Muscle of back (tissue), 13 donors: ENCODE results near the gene ANXA3. TPM values are rescaled to one million over a fixed set of nuclear protein-coding genes. Genes with fewer than 3 reads are reported as not detected.
"Not testable (repeated sequence)": the region's sequence is repeated elsewhere in the genome, so short reads cannot be mapped to it uniquely, and the experiment has no call there.

Source experiments
- DNase-seq, 3 donors: peaks; one replicate each; pipeline versions ENCODE4 v3.0.0 to v3.0.0-alpha.2; 2013
- long read RNA-seq, 9 donors: transcript quantifications; one replicate each; lab custom pipeline, GENCODE V29; 2026
- polyA plus RNA-seq, 10 donors: library from polyadenylated mRNA; unstranded; fragments of 120-200 nt; gene quantifications; one replicate each; pipeline ENCODE4 v1.2.1, GENCODE V29; 2013; ENCODE audit not compliant: insufficient read length in 10 of 10

Gene ANXA3, protein sequence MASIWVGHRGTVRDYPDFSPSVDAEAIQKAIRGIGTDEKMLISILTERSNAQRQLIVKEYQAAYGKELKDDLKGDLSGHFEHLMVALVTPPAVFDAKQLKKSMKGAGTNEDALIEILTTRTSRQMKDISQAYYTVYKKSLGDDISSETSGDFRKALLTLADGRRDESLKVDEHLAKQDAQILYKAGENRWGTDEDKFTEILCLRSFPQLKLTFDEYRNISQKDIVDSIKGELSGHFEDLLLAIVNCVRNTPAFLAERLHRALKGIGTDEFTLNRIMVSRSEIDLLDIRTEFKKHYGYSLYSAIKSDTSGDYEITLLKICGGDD
- 10 to 100 TPM in 5 of 10 donors, 1 to 10 TPM in 5; 5.9 to 13.4 (median 9.9) TPM for polyA plus RNA-seq
- long read RNA-seq, donor 1, partial matches to known transcripts = 0 of 4 reads
- long read RNA-seq, donor 1, other reads (novel, unspliced or antisense) = 0 of 4 reads
- long read RNA-seq, donor 2, partial matches to known transcripts = 0 of 2 reads
- long read RNA-seq, donor 2, other reads (novel, unspliced or antisense) = 0 of 2 reads
- long read RNA-seq, donor 3 = 0 reads
- long read RNA-seq, donor 4, partial matches to known transcripts = 0 of 2 reads
- long read RNA-seq, donor 4, other reads (novel, unspliced or antisense) = 0 of 2 reads
- long read RNA-seq, donor 5, partial matches to known transcripts = 0 of 6 reads
- long read RNA-seq, donor 5, other reads (novel, unspliced or antisense) = 0 of 6 reads
- long read RNA-seq, donor 6, partial matches to known transcripts = 0 of 1 reads
- long read RNA-seq, donor 6, other reads (novel, unspliced or antisense) = 0 of 1 reads
- long read RNA-seq, donor 7, partial matches to known transcripts = 0 of 1 reads
- long read RNA-seq, donor 7, other reads (novel, unspliced or antisense) = 0 of 1 reads
- long read RNA-seq, donor 8, partial matches to known transcripts = 0 of 1 reads
- long read RNA-seq, donor 8, other reads (novel, unspliced or antisense) = 0 of 1 reads
- long read RNA-seq, donor 9 = 0 reads

DNA sequence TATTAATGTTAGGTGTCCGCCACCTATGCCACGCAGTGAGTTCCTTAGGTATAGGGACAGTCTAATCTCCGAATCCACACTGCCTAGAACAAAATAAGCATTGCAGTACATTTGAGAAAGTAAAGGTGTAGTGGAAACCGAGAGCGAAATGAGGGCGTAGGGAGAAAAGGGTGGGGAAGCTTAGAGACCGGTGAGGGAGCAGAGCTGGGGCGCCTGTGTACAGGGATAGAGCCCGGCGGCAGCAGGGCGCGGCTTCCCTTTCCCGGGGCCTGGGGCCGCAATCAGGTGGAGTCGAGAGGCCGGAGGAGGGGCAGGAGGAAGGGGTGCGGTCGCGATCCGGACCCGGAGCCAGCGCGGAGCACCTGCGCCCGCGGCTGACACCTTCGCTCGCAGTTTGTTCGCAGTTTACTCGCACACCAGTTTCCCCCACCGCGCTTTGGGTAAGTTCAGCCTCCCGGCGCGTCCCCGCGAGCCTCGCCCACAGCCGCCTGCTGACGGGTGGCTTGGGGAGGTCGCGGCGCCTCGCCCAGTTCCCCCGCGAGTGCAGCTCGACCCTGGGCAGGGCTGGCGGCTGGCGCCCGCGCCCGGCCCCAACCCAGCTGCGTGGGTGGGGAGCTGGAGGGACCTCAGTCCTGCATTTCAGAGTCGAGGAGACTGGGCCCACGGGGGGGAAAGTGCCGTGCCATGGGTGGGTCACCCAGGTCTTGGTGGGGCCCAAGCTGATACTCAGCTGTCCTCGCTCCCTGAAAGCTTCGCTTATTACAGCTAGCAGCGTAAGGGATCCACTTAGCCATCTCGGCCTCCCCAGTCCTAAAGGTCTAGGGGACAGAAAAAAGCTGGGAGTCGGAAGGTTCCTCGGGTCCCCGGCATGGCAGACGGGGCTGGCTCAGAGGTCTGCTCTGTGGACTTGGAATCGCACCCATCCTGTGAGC is at the start of gene ANXA3:
ANXA3 (plus strand) TSS at position 351 of the 932 bp plus-strand sequence. CDS start 2,704 bp downstream, outside the sequence.
- peak in 2 of 3 donors; percentile 20 to 63 for DNase-seq

DNA sequence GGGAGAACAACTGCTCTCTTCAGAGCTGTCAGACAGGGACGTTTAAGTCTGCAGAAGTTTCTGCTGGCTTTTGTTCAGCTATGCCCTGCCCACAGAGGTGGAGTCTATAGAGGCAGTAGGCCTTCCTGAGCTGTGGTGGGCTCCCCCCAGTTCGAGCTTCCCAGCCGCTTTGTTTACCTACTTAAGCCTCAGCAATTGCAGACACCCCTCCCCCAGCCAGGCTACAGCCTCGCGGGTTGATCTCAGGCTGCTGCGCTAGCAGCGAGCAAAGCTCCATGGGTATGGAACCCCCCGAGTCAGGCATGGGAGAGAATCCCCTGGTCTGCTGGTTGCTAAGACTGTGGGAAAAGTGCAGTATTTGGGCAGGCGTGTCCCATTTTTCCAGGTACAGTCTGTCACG is 45.3 kb upstream of the ANXA3 start:
- DNase-seq = not testable (repeated sequence)

DNA sequence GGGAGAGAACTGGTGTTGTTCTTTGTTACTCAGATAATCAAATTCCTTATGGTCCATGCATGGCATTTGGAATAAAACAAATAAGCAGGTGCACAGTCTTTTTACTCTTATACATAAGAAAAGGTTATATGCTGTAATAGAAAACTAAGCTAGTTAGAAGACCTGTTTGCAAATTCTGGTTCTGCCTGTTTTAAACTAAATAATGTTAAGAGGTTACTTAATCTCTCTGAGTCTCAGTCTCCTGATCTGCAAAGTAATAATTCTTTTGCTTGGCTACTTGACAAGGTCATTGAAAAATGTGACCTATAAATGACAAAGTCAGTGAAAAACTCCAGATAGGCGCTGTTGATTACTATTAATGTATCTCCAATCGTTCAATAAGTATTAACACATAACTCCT is 42.5 kb upstream of the ANXA3 start:
- DNase-seq = no peak

DNA sequence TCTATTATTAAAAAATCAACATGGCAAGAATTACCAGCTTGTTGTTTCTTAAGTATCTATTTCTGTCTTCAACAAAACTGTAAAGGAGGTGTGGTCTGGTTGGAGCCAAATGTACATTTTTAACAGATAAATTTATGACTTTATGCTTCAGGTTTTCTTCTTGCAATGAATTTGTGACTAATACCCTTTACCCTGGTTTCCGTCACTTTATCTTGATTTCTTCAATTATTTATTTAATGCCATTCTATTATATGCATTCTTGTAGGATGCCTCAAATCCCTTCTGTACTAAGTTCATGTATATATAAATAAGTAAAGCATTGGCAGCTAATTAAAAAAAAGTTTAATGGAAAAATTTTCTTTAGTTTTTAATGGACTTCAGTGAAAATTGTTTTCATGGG is 41.5 kb upstream of the ANXA3 start:
- DNase-seq = no peak

DNA sequence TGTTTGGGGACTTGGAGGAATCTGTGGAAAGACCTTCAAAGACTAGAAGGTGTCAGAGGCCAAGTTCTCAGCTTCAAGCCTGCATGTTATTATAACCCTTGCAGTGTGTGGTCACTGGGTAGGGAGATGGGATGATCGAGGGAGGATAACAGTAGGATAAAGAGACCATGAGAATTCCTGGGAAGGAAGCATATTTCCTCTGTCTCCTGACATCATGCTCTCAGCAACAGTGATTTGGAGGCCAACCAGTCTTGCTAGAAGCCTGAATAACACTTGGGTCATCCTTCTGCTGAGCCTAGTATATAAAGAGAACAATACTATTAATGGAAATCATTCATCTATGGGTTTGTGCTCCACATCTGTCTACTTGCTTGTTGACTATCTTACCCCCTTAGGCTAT is 40.9 kb upstream of the ANXA3 start:
- DNase-seq = no peak

DNA sequence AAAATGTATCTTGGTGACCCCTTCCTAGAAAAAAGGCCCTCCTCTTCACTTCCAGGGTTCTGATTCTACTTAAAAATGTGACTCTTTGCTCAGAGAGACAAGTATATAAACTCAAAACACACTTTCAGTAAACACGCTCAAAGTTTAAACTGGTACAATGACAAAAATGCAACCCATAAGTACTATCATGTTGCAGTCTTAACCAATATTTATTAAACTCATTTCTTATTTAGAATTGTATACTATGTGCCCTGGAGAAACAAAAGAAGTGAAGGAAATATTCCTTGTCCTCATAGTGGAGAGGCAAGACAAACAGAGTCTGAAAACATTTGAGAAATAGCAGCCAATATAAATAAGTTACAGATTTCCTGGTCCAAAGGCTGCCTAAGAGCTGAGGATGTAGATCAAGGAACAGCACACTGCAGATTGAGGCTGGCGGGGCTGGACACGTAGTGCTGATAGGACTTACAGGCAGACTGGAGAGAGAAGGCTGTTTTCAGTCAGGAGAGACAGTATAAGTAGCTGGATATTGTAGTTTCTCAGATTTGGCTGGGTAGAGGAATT is 39.1 kb upstream of the ANXA3 start:
- no peak for DNase-seq

DNA sequence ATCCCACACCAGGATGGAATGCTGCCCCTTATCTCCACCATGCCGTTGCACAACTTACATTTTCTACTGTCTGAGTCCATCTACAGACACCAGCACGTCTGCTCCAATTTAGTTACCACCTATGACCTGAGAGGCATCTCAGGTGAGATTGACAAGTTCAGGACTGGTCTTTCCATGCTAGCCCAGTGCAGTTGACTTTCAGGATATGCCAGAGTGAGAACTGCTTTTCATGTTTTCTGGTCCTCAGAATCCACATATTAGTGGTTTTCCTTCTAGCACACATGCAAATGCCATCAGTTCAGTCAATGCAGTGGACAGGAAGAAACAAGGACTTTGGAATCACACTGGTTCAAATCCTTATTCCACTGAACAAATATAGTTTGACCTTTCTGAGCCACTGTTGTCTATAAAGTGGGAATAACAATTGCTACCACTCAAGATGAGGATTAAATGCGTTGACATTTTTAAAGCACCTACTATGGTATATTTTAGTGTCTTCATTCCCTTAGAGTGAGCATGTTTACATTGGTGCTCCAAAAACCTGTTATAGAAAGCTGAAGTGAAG is 38.1 kb upstream of the ANXA3 start:
- no peak for DNase-seq

DNA sequence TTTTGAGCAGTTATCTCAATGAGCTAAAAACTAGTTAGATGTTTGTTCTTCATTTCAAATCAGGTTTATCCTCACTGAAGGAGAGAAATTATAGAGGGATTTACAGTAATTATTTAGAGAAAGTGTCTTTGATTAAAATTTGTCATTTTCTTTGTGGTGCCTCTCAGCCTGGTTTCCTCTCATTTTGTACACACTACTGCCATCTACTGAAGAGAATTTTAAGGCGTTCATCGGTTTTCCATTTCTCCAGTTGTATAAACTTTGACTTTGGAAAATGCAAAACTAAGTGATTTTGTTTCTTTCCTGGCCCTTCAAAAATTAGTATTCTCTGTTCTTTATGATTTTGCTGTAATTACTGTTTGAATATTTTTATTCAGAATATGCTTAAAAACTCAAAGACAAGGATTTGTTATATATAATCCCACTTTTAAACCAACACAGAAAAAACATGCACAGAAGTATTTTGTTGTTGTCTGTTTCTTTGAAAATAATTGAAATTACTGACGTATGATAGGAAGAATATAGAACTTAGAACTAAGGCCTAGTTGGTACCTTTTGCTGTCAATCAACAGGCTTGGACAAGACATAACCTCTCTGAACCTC is 34.4 kb upstream of the ANXA3 start:
- peak in 2 of 3 donors; percentile 22 to 58 for DNase-seq

DNA sequence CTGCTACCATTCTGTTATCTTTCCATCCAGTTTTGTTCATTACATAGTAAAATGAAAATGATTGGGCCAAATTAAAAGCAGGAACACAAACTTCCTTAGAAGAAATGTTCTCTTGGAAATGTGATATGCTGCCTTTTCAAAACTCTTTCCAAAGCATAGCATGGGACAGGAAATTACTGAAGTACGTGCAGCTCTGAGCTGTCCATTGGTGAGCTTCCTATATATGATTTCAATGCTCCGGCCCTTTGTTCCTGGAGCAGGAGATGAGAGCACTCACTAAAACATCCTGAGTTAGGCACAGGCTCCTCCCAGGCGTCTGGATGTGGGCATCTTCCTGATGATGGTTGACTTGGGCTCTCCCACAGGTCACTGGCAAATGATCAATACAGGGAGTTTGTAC is 33.0 kb upstream of the ANXA3 start:
- DNase-seq = peak in 1 of 3 donors; percentile 18

DNA sequence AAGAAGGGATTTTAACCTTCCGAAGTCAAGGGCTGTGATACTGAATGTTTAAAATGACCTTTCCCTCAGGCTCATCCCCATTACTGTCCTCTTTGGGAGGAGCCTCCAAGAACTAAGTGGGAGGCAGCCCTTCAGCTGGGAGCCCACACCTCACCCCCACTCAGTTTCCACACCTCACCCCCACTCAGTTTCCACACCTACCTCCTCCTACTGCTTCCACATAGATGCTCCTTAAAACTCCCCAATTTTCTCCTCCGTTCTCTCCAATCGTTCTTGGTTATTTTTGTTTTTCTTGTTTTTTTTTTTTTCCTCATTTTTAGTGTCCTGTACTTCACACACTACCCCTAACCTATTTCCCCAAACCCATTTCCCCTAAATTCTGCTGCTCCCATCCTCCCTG is 31.6 kb upstream of the ANXA3 start:
- DNase-seq = no peak

DNA sequence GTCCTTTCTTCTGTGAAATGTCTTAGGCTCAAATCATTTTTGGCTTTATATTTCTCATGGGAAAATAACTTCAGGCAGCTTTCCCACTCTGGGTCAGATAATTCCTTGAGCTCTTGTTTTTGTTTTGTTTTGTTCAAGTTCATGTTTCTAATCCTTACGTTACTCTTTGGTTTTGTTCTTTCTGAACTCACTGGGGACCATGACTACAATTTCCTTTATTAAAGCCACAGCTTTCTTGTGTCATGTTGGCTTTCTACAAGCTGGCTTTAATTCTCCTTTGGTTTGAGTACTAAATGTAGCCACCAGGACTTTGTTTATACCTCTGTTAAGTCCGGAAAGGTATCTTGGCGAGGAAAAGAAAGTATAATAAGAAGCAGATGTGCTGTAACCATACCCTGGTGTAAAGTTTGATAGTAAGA is 30.8 kb upstream of the ANXA3 start:
- DNase-seq = peak; percentile 28 to 79 (median 51)

DNA sequence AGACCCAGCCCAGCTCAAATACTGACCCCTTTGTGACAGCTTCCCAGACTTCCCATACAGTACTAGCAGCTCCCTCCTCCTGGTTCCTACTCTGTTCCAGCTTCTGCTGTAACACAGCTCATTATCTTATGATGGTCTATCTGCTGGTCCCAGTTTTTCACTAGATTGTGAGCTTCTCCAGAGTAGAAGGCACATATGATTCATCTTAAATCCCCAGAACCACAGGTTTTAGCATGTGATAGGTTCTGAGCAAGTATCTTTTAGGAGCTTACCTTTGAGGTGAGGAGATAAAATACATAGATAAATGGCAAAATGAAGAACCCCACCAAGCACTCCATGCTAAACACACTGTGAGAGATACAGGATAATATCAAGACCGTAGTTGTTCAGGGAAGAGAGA is 27.6 kb upstream of the ANXA3 start:
- no peak for DNase-seq

DNA sequence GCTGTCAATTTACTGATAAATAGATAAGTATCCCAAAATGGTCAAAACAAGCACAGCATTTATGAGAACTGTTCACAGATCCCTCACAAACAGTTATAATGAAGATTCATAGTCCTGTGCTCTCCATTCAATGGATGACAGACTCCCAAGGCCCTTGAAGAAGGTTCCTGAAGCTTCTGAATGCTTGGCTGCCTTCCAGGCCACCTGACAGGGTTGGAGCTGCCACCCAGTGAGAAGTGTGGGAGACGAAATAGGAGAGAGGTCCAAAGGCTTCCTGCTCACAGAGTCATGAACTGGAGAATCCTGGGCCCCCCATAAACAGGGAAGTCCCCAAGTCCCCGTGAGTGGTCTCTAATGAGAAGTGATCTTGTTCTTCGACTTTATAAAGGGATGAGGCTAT is 26.0 kb upstream of the ANXA3 start:
- no peak for DNase-seq

DNA sequence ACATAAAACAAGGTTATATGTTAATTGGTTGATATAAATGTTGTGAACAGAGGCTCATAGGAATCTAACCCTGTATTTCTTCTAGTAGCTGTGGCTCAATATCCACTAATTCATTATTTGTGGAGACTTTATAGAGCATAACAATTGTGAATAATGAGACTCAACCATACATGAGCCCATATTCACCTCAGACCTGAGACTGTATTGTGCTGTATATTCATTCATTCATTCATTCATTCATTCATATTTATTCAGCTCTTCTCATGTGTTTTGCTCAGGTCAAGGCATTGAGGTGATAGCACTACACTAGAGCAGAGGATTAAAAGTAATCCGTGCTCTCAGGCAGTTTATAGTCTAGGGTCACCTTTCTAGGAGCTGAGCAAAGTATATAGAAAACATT is 24.5 kb upstream of the ANXA3 start:
- no peak for DNase-seq

DNA sequence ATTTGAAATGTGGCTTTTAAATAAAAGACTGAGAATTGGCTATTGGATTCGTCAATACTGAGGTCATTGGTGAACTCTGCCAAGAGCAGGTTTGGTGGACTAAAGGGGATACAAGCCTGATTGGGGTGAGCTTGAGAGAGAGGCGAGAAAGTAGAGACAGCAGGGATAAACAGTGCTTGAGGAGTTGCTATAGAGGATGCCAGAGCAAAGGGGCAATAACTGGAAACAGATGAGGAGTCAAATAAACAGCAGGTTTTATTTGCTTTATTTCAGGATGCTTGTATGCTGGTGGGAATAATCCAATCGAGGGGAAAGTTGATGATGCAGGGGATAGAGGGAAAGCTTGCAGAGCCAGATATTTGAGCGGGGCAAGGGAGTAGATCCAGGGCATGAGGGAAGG is 24.0 kb upstream of the ANXA3 start:
- DNase-seq = no peak

DNA sequence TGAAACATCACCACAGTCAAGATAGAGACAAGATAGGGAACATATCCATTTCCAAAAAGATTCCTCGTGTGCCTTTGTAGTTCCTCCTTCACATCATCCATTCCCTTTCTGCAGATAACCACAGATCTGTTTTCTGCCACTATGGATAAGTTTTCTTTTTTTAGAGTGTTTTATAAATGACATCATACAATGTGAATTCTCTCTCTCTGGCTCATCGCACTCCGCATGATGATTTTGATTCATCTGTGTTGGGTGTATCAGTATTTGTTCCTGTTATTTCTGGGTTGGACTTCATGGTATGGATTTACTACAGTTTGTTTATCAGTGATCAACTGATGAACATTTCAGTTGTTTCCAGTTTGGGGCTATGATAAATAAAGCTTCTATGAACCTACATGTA is 23.2 kb upstream of the ANXA3 start:
- peak in 1 of 3 donors; percentile 19 for DNase-seq

DNA sequence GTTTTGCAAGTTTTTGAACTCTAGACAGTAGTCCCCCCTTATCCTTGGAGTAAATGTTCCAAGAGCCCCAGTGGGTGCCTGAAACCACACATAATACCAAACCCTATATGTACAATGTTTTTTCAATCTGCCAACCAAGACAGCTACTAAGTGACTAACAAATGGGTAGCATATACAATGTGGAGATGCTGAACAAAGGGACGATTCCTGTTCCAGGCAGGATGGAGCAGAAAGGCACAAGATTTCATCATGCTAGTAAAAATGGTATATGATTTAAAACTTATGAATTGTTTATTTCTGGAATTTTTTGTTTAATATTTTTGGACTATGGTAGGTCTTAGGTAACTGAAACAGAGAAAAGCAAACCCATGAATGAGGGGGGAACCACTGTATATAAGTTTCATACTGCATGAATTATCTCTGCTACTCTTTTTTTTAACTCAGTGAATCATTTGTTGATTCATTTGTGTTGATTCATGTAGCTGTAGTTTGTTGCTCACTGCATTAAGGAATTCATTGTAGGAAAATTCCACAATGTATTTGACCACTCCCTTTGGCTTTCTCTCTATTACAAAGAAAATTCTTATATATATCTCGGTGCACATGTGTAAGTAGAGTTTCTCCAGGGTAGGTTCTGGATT is 21.9 kb upstream of the ANXA3 start:
- DNase-seq = no peak

DNA sequence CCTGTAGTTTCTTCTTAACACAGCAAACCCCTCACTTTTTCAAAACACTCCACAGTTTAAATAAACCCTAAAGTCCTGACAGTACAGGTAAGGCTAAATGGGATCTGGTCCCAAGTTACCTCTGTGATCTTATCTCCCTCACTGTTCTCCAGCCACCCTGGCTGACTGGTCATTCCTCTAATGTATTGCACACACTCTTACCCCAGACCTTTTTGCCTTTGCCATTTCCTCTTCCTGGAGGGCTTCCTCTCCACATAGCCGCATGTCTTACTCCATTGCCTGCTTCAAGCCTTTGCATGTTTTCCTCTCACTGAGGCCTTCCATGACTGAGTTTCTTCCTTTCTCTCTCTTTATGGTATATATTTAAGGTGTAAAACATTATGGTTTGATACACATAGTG is 19.5 kb upstream of the ANXA3 start:
- DNase-seq = no peak

DNA sequence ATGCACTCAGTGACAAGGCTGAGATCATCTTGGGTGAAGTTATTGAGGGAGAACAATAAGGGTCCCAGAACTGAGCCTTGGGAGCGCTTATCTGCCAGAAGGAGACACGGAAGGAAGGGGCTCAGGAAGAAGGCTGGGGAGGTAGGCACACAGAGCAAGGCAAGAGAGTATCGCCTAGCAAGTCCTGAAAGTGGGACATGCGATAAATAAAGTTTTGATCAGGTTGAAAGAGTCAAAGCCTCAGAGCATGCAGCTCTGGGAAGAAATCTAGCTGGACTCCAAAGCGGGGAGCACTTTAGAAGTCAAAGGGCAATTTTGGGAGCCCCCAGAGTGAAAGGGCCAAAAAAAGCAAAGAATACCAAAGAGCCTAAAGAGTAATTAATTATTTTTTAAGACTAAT is 17.7 kb upstream of the ANXA3 start:
- DNase-seq = no peak
